SK-N-SH (cell line): Measurements from ENCODE around the gene CCDC9. TPM values are rescaled to one million over a fixed set of nuclear protein-coding genes. Genes with fewer than 3 reads are reported as not detected.
A peak's percentile ranks its signal among the peaks of the same experiment; 100 is the strongest.
"Not testable (repeated sequence)": the region's sequence is repeated elsewhere in the genome, so short reads cannot be mapped to it uniquely, and the experiment has no call there.

Experiments
- CTCF ChIA-PET: fragments of 300-600, 350-600 bp; formaldehyde crosslinking; extraction: SDS; loops from one replicate; lab custom pipeline; 2021; lab: Yijun Ruan, JAX
- POLR2A ChIA-PET: fragments of 350-600 bp; sonication (Branson Sonifier 250); formaldehyde crosslinking; extraction: SDS; loops from one replicate; lab custom pipeline; 2020; ENCODE audit warnings: antibody characterized with exemption, inconsistent platforms; lab: Yijun Ruan, JAX
- DNase-seq: peaks from one replicate; pipeline ENCODE4 v3.0.0; 2012
- H2AFZ ChIP-seq: fragments of 200-600 bp; sonication (generic); 2 replicates; pipeline ENCODE4 v1.8.1; 2016; ENCODE audit warnings: antibody characterized with exemption, mild to moderate bottlenecking, low read depth
- H3F3A ChIP-seq: fragments of 200-600 bp; sonication (generic); replicated peaks from 2 replicates; pipeline ENCODE3; 2016; ENCODE audit warnings: antibody characterized with exemption, mild to moderate bottlenecking; ENCODE audit not compliant: insufficient read depth
- H3K27ac ChIP-seq, 2 experiments: fragments of 200-500 bp in 1 of 2; fragments of 200-600 bp in 1 of 2; sonication (Bioruptor generic) in 1 of 2; sonication (generic), shearing (Covaris generic) in 1 of 2; 2 replicates each; pipeline versions ENCODE4 v1.5.1 to v1.6.1; 2014 to 2016; ENCODE audit warnings: low read depth in 2 of 2, inconsistent platforms in 1 of 2, low read length in 1 of 2, mild to moderate bottlenecking in 1 of 2, mixed read lengths in 1 of 2
- H3K27me3 ChIP-seq: fragments of 200-600 bp; sonication (generic), shearing (Covaris generic); 2 replicates; pipeline ENCODE4 v1.6.1; 2016; ENCODE audit warnings: mixed run types; ENCODE audit not compliant: insufficient read depth
- H3K36me3 ChIP-seq, 2 experiments: fragments of 200-500 bp in 1 of 2; fragments of 200-600 bp in 1 of 2; sonication (Bioruptor generic) in 1 of 2; sonication (generic) in 1 of 2; replicated peaks in 1 of 2; 2 replicates each; pipeline versions ENCODE3 to v1.5.1; 2014 to 2016; ENCODE audit warnings: low read length in 1 of 2, mild to moderate bottlenecking in 1 of 2; ENCODE audit not compliant: insufficient read depth in 2 of 2, control insufficient read depth in 1 of 2
- H3K4me1 ChIP-seq, 2 experiments: fragments of 200-500 bp in 1 of 2; fragments of 200-600 bp in 1 of 2; sonication (Bioruptor generic) in 1 of 2; sonication (generic), shearing (Covaris generic) in 1 of 2; 2 replicates each; pipeline versions ENCODE4 v1.5.1 to v1.6.1; 2014 to 2016; ENCODE audit warnings: low read depth in 1 of 2, low read length in 1 of 2, mixed run types in 1 of 2; ENCODE audit not compliant: insufficient read depth in 2 of 2, control insufficient read depth in 1 of 2
- H3K4me2 ChIP-seq: fragments of 200-600 bp; sonication (generic), shearing (Covaris generic); 2 replicates; pipeline ENCODE4 v1.6.1; 2017; ENCODE audit warnings: mixed run types
- H3K4me3 ChIP-seq, 2 experiments: fragments of 200-500 bp in 1 of 2; fragments of 200-600 bp in 1 of 2; sonication (Bioruptor generic) in 1 of 2; sonication (generic), shearing (Covaris generic) in 1 of 2; 2 replicates each; pipeline versions ENCODE4 v1.5.1 to v1.8.1; 2014 to 2016; ENCODE audit warnings: low read depth in 2 of 2, inconsistent platforms in 1 of 2, low read length in 1 of 2, mild to moderate bottlenecking in 1 of 2, mixed read lengths in 1 of 2, moderate library complexity in 1 of 2
- H3K79me2 ChIP-seq: fragments of 200-600 bp; sonication (generic); 2 replicates; pipeline ENCODE4 v1.8.1; 2017; ENCODE audit warnings: mild to moderate bottlenecking; ENCODE audit not compliant: insufficient read depth
- H3K9ac ChIP-seq: fragments of 200-600 bp; sonication (generic); 2 replicates; pipeline ENCODE4 v1.6.1; 2017; ENCODE audit warnings: mixed run types
- H3K9me2 ChIP-seq: fragments of 200-600 bp; sonication (generic); 2 replicates; pipeline ENCODE4 v1.6.1; 2017; ENCODE audit warnings: mixed run types
- H3K9me3 ChIP-seq: fragments of 200-600 bp; sonication (generic); 2 replicates; pipeline ENCODE4 v1.6.1; 2017; ENCODE audit warnings: mixed run types, mild to moderate bottlenecking, moderate library complexity
- H4K20me1 ChIP-seq: fragments of 200-600 bp; sonication (generic); 2 replicates; pipeline ENCODE4 v1.6.1; 2017; ENCODE audit warnings: mild to moderate bottlenecking, mixed run types; ENCODE audit not compliant: insufficient read depth
- EP300 ChIP-seq, 2 experiments: IDR thresholded peaks; 2 replicates each; pipeline versions ENCODE4 v1.4.0 to v1.6.1; 2012; ENCODE audit warnings: borderline replicate concordance in 1 of 2, low read depth in 1 of 2, low read length in 1 of 2
- FOSL2 ChIP-seq: IDR thresholded peaks from 2 replicates; pipeline ENCODE4 v1.4.0; 2012; ENCODE audit warnings: low read depth, mild to moderate bottlenecking, moderate library complexity, borderline replicate concordance
- GATA2 ChIP-seq: sonication (generic); formaldehyde crosslinking; IDR thresholded peaks from 2 replicates; pipeline ENCODE4 v1.5.0; 2020; ENCODE audit warnings: mild to moderate bottlenecking, missing genetic modification reagents
- JUND ChIP-seq: IDR thresholded peaks from 2 replicates; pipeline ENCODE4 v1.4.0; 2012
- MXI1 ChIP-seq: IDR thresholded peaks from 2 replicates; pipeline ENCODE4 v1.6.1; 2012; ENCODE audit warnings: mild to moderate bottlenecking, low read depth, low read length, improper control_type of control experiment
- RCOR1 ChIP-seq: fragments of 150-350 bp; IDR thresholded peaks from 2 replicates; pipeline ENCODE4 v1.6.1; 2017; ENCODE audit warnings: antibody characterized with exemption, low read length
- REST ChIP-seq: IDR thresholded peaks from 2 replicates; pipeline ENCODE4 v1.6.1; 2012; ENCODE audit warnings: mild to moderate bottlenecking, low read depth, low read length, moderate library complexity
- SMC3 ChIP-seq: IDR thresholded peaks from 2 replicates; pipeline ENCODE4 v1.6.1; 2012; ENCODE audit warnings: low read depth, low read length, improper control_type of control experiment
- TCF12 ChIP-seq: IDR thresholded peaks from 2 replicates; pipeline ENCODE4 v1.4.0; 2012
- TEAD4 ChIP-seq: IDR thresholded peaks from 2 replicates; pipeline ENCODE4 v1.4.0; 2012; ENCODE audit warnings: mild to moderate bottlenecking, borderline replicate concordance; ENCODE audit not compliant: insufficient read depth
- WGBS: methylation state at CpG from one replicate; pipeline ENCODE4 v1.1.6; 2017; ENCODE audit warnings: low lambda C conversion rate; 5-methylcytosine and 5-hydroxymethylcytosine counted together
- polyA plus RNA-seq, 3 experiments: library from polyadenylated mRNA; depleted of rRNA; stranded (reverse); fragments of >200 nt; gene quantifications; 2 replicates each; pipeline ENCODE4 v1.2.3, GENCODE V29; 2012

The CCDC9 gene
- polyA plus RNA-seq, 1 of the 3 experiments (the other 2 are of a cell fraction), result 12.4 TPM

- H3K36me3 ChIP-seq, H3K9me3 ChIP-seq, H2AFZ ChIP-seq, DNase-seq, H3K9ac ChIP-seq, H3K9me2 ChIP-seq, H3K4me2 ChIP-seq, H3K79me2 ChIP-seq, POLR2A ChIA-PET, H4K20me1 ChIP-seq, H3K27me3 ChIP-seq, H3K4me3 ChIP-seq, H3K4me1 ChIP-seq: not testable (repeated sequence)
- peaks cover 16% of the 10 kb centered on the region for H3F3A ChIP-seq
- peak overlapping the region in 1 of 2 experiments; percentile 62; a peak in 2 of 4 replicates for H3K27ac ChIP-seq
- WGBS, result 76% methylated on average over 8 of the region's 8 CpGs
- CTCF ChIA-PET, result interaction anchor here (2.2 to 6.4 kb wide), 2 partner anchors 9 to 42 kb away, joined by 10 to 51 read pairs; no protein-coding TSS in a partner anchor
Observed at GRCh38 chr19:47253016-47253415, 3.3 kb upstream of the CCDC9 start.

GRCh38 chr19:47253467-47253881, 2.9 kb upstream of the CCDC9 start:
- Histone ChIP-seq H3K4me3 (no peak overlapping the region), H3K9ac (no peak overlapping the region), H3K4me2 (peak overlapping the region; percentile 24; the same call in 1 of the 2 replicates), H3K27me3 (no peaks in the 10 kb centered on the region), H3K27ac (peak overlapping the region; percentile 23 to 62; a peak in 3 of 4 replicates), H4K20me1 (no peaks in the 10 kb centered on the region; the same call in 1 of the 2 replicates), H3K4me1 (peaks cover 9% of the 10 kb centered on the region in 2 experiments; a peak in 2 of 4 replicates), H3K36me3 (peaks cover under 1 to 2% of the 10 kb centered on the region in 2 experiments), H3K9me2 (no peaks in the 10 kb centered on the region), H2AFZ (no peak overlapping the region), H3K9me3 (no peaks in the 10 kb centered on the region), H3F3A (peaks cover 16% of the 10 kb centered on the region), H3K79me2 (peaks cover 10% of the 10 kb centered on the region)
- no peak for DNase-seq
- 12% methylated on average over 3 of the region's 3 CpGs for WGBS
- TF ChIP-seq REST (no peak), FOSL2 (peak; percentile 78; the same call in 1 of the 2 replicates), TEAD4 (0 out of 2 replicates have a peak, but pooled peaks have one; percentile 28), RCOR1 (no peak), MXI1 (no peak), EP300 (IDR thresholded peaks at IDR 0.05; ENCODE audit: borderline replicate concordance in 1 of 2, low read depth in 1 of 2, low read length in 1 of 2) (no peak), JUND (peak; percentile 86; the same call in 1 of the 2 replicates), SMC3 (no peak), TCF12 (peak; percentile 48), GATA2 (CRISPR knock-in tag) (no peak)
- CTCF ChIA-PET, result interaction anchor here (2.2 to 6.4 kb wide), 2 partner anchors 9 to 42 kb away, joined by 10 to 51 read pairs; no protein-coding TSS in a partner anchor
- POLR2A ChIA-PET, result interaction anchor here (0.9 kb wide), 1 partner anchor 43 kb away, joined by 3 read pairs; no protein-coding TSS in a partner anchor
